Loucy (cell line): ENCODE results near the gene RNF212B.

Source experiments
- EZH2phosphoT487 ChIP-seq: fragments of 200-600 bp; IDR thresholded peaks from 2 replicates; pipeline ENCODE4 v1.6.1; 2018; ENCODE audit warnings: antibody characterized with exemption, mild to moderate bottlenecking, moderate library complexity, borderline replicate concordance
- TF ChIP-seq, protein P1 (sequence below): fragments of 200-600 bp; sonication (generic); conservative IDR thresholded peaks from 2 replicates; pipeline ENCODE4 v1.5.1; 2014; ENCODE audit warnings: mild to moderate bottlenecking, antibody characterized with exemption, low read length

DNA sequence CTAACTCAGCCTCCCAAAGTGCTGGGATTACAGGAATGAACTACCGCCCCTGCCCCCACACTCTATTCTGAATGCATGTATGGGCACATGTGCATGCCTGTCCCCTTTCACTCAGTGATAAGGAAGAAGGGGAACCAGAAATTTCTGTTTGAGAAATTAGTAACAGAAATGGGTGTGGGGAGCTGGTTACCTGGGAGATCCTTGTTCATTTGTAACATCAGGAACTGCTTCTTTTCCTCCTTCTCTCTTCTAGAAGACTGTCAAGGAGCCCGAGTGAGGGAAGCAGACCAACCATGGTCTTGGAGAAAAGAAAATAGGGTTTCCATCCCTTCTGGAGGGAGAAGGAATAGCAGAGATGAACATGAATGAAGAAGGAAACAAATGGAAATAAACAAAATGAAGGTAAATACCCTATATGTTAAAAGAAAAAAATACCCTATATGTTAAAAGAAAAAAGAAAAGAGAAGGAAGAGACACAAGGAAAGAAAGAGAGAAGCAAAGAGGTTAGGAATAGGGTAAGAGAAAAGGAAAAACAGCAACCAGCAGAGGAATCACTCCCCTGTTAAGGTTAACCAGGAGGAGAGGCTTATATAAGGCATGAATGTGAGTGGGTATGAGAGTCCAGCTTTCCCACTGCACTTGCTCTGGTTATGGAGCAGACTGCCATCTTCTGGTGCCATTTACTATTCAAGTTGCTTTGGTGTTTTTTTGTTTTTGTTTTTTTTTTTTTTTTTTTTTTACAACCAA, 61.6 kb downstream of the RNF212B start:
- TF ChIP-seq, protein P1, sequence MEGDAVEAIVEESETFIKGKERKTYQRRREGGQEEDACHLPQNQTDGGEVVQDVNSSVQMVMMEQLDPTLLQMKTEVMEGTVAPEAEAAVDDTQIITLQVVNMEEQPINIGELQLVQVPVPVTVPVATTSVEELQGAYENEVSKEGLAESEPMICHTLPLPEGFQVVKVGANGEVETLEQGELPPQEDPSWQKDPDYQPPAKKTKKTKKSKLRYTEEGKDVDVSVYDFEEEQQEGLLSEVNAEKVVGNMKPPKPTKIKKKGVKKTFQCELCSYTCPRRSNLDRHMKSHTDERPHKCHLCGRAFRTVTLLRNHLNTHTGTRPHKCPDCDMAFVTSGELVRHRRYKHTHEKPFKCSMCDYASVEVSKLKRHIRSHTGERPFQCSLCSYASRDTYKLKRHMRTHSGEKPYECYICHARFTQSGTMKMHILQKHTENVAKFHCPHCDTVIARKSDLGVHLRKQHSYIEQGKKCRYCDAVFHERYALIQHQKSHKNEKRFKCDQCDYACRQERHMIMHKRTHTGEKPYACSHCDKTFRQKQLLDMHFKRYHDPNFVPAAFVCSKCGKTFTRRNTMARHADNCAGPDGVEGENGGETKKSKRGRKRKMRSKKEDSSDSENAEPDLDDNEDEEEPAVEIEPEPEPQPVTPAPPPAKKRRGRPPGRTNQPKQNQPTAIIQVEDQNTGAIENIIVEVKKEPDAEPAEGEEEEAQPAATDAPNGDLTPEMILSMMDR, result peak; percentile 48
- TF ChIP-seq EZH2phosphoT487, result no peak
